GM13977 (cell line): ENCODE data around the gene SPEF1.

ENCODE experiments used
- DNase-seq: peaks from one replicate; pipeline ENCODE4 v3.0.0; 2012; ENCODE audit warnings: low spot score
- in situ Hi-C: fragments of 300-500 bp; cut with MboI; formaldehyde crosslinking; loops from one replicate; pipeline ENCODE4 v1.12.0; 2022; ENCODE audit warnings: low sequenced_read_pairs, low pct_unique_long_range_greater_than_20kb, mixed read lengths, inconsistent platforms; ENCODE audit not compliant: unreplicated experiment
- TF ChIP-seq, protein P1 (sequence below): IDR thresholded peaks from 2 replicates; pipeline ENCODE4 v1.5.1; 2012; ENCODE audit warnings: mild to moderate bottlenecking, control low read depth; ENCODE audit not compliant: insufficient read depth; ENCODE audit errors: extremely low read depth, missing control alignments

The SPEF1 gene

DNA sequence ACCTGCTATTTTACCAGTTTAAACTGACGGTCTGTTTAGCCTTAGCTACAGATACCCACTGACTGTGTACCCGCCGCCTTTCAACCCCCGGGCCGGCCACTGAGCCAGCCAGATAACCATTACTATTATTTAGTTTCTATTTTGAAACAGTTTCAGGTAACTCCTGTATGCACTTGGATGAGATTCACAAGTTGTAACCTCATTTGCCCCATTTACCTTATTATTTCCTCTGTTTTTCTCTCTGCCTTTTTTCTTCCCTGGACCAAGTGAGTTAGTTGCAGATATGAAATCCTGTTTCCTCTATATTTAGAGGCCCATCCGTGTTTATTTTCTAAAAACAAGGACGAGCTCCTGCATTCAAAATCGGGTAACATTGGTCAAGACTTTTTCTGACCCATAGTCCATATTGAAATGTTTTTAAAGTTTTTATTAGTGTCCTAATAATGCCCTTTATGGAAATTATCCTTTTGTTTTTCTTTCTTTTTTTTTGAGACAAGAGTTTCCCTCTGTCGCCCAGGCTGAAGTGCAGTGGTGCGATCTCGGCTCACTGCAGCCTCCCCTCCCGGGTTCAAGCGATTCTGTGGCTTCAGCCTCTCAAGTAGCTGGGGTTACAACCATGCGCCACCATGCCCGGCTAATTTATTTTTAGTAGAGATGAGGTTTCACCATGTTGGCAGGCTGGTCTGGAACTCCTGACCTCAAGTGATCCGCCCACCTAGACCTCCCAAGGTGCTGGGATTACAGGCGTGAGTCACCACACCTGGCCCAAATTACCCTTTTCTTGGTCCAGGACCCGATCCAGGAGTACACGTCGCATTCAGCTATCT, 39.9 kb upstream of the SPEF1 start:
- DNase-seq, result no peak
- TF ChIP-seq, protein P1, sequence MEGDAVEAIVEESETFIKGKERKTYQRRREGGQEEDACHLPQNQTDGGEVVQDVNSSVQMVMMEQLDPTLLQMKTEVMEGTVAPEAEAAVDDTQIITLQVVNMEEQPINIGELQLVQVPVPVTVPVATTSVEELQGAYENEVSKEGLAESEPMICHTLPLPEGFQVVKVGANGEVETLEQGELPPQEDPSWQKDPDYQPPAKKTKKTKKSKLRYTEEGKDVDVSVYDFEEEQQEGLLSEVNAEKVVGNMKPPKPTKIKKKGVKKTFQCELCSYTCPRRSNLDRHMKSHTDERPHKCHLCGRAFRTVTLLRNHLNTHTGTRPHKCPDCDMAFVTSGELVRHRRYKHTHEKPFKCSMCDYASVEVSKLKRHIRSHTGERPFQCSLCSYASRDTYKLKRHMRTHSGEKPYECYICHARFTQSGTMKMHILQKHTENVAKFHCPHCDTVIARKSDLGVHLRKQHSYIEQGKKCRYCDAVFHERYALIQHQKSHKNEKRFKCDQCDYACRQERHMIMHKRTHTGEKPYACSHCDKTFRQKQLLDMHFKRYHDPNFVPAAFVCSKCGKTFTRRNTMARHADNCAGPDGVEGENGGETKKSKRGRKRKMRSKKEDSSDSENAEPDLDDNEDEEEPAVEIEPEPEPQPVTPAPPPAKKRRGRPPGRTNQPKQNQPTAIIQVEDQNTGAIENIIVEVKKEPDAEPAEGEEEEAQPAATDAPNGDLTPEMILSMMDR, result no peak
- in situ Hi-C loops, result no loop called here

DNA sequence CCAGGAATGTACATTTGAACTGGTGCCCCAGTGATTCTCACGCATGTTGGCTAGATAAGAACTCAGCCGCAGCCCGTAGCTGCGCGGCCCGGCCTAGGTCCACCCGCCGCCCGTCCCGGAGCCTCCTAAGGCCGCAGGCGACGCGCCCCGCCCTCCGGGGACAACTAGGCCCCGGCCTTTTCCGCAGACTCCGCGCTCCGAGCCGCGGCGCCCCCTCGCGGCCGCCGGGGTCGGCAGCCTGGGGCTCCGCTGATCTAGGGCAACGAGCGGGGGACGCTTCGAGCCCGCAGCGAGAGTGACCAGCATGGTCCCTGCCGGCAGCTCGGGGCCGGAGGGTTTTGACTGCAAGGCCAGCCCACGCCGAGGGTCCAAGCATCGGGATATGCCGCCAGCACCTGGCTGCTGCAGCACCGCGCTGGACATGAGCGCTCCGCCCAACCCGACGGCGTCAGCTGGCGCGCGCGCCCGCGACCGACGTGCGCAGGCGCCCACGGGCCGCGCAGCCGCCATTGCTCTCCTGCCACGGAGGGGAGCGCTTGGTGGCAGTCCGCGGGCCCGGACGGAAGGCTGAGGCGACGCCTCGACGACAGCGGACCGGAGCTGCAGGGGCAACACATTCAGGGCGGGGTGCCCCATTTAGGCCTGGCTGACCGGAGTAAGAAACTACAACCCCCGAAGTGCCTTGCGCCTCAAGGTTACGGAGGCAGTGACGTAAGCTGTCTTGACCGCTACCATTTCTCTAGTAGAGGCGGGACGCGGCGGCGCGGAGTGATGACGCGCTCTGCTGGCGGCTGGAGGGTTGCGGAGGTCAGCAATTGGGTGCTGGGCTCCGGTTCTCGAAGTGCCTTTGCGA, 39.0 kb upstream of the SPEF1 start, which contains the start of gene AP5S1:
TSS of gene AP5S1 (plus strand) at position 500 of the 853 bp plus-strand sequence. CDS start 1,571 bp downstream, outside the sequence.
- TF ChIP-seq, protein P1, result peak; percentile 96
- in situ Hi-C loops, result no loop called here

DNA sequence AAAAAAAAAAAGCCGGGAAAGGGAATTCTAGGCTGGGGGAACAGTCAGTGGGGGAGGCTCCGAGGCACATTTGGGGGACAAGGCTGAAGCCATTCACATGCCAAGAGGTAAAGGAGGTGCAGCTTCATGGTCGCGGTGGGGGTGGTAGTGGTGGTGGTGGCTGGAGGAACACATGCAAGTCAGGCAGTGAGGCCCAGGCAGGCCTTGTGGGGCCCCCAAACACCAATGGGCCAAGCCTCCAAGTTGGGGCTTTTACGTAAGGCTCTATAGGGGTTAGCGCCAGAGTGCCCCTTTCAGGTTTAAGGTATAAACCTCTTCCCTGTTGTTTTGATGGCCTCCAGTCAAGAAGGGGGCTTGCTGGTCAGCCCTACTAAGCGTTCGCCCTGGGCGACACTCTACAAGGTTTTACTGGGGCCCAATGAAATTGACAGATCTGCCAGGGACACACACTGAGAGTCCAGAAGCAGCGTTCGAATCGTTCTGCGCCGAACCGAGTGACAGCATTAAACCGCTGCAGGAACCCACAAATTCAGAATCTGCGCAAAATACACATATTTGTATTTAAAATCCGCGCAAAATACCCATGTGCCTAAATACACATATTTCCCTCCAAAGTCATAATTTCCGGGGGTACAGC, 38.3 kb upstream of the SPEF1 start:
- TF ChIP-seq, protein P1, result no peak
- DNase-seq, result no peak
- in situ Hi-C loops, result no loop called here

More for the DNA sequence above, 39.0 kb upstream of the SPEF1 start, which contains the start of gene AP5S1:
- DNase-seq, result peak; percentile 93

DNA sequence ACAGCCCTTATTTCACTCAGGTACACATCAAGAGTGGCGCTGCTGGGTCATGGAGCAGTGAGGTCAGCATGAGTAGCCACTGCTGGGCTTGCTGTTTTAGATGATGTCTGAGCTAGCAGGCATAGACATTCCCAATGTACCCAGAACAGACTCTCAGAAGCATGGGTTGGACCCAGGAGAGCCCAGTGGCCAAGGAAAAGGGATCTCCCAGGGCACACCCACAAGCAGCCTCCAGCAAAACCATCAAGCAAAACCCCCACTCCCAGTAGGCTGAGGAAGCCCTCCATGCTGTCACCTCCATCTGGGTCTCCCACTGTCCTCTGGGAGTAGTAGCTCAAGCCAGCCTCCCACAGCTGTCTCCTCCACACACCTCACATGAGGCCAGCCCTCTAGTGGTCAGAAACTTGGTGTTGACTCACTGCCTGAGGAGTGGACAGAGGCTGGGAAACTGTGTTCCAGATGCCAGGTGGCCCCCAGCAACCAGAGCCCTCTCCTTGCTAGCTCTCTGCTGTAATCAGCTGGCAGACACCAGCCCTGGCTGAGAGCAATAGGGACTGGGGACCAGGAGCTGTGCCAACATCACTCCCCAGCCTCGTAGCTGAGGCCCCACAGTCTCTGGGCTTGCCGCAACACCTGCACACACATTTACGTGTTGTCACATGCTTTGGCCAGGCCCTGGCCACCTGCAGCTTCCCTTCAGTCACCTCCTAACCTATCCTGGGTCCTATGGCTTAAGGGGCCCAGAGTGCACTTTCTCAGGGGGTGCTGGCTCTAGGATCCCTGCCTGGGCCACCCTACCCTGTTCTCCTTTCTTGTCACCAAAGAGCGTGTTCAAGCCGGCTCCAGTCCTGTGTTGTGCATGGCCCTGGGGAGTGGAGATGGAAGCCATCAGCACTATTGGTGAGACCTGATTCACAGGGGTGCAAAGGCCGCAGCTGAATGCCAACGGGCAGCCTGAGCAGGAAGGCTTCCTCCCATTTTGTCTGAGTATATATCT, 37.2 kb upstream of the SPEF1 start:
- in situ Hi-C loops, result no loop called here
- peak; percentile 68 for DNase-seq
- TF ChIP-seq, protein P1, result peak; percentile 56

DNA sequence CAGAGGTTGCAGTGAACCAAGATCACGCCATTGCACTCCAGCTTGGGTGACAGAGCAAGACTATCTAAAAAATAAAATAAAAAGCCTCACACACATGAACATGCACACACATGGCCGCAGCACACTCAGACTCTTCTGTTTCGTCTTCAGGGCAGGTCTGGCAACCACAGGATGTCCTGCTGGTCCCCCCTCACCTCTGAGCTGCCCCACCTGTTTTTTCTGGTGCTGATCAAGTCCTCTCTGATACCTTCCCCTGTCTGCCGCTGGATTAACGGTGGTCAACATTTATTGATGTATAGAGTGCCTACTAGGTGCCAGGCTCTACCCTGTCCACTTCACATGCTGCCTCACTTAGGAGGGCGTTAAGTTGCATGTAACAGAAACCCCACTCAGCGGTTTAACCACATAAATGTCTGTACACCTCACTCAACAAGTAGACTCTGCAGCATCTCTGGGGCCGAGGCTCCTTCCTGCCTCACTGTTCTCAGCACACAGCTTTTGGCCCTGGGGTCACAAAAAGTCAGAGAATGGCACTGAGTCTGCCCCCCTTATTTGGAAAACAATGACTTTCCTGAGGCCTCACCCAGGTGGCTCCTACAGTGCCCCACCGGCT, 34.6 kb upstream of the SPEF1 start:
- in situ Hi-C loops, result no loop called here
- no peak for DNase-seq
- TF ChIP-seq, protein P1, result no peak
